ENCODE results near the gene CCDC28B.
"Not testable (repeated sequence)": the region's sequence is repeated elsewhere in the genome, so short reads cannot be mapped to it uniquely, and the experiment has no call there.

The CCDC28B gene

DNA sequence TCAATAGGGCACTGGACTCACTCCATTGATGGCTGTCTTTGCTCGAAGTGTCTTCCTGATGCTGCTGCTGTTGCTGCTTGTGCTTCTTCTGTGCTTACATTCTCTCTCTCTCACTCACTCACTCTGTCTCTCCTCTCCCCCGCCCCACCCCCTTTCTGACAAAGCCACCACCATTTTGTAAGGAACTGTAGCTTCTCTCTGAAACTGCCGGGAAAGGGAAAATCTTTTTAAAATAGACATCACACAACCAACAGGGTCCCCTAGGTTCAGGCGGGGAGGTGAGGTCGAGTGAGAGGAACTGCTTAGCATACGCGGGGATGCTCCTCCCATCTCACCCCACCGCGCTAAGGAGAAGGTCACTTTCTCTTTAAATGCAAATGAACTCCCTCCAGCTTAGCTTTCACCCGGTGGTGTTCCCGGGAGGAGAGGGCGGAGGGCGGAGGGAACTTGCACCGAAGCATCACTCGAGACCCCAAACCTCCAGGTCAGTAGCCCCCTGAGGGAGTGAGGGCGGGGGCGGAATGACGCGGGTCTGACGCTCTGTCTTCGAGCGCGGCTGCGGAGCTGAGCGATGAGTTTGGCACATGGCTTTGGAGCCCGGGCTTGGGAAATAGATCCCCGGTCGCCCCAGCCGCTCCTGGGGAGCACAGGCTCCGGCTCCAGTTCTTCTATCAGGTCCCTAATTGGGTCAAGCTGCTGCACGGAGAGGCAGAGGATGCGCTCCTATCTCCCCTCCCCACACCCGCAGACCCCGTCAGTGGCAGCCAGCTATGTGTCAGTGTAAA is at the start of gene CCDC28B:
Gene CCDC28B, plus strand, starts transcription at position 370 of the 785 bp plus-strand sequence. CDS start 1,341 bp downstream, outside the sequence.
- peak; percentile 34 for DNase-seq

DNA sequence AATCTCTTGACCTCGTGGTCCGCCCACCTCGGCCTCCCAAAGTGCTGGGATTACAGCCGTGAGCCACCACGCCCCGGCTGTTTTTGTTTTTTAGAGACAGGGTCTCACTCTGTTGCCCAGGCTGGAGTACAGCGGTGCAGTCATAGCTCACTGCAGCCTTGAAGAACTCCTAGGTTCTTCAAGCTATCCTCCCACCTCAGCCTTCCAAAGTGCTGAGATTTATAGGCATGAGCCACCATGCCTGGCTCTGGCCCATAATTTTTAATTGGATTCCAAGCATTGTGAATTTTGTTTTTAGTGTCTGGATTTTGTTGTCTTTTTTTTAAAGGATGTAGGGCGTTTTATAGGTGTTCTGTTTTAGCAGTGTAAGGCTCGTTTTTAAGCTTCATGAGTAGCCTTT is 49.5 kb upstream of the CCDC28B start:
- DNase-seq: no peak

DNA sequence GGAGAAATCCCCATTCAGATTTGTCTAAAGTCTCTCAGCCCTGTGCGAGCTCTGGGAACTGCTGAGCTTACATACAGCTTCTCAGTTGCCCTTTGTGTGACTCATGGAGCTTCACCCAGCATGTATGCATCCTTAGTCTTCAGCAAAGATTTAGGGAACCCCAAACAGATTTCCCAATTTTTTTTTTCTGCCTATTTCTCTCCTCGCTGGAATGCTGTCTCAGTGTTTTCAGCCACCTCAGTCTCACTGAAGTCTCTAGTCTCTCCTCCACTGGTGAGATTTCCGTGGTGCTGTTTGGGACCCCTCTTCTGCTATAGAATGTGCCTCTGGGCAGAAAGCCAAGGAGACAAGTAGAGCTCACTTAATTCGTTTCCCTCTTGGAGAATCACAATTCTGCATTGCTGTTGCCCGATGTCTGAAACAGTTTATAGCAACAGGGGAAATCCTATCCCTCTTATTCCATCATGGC is 49.0 kb upstream of the CCDC28B start:
- DNase-seq: no peak

DNA sequence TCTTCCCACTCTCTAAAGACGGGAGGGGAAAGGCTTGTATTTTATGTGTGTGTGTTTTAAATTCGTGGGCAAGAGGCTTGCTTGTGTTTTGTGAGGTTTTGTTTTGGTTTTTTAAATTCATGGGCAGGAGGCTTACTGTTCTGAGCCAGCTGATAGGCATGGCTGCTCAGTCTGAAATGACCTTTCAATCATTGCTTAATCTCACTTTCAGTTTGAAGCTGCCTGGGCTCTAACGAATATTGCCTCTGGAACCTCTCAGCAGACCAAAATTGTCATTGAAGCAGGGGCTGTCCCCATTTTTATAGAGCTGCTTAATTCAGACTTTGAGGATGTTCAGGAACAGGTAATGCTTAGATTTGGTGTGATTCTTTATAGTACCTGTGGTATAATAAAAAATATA is 41.2 kb upstream of the CCDC28B start:
- DNase-seq: no peak

DNA sequence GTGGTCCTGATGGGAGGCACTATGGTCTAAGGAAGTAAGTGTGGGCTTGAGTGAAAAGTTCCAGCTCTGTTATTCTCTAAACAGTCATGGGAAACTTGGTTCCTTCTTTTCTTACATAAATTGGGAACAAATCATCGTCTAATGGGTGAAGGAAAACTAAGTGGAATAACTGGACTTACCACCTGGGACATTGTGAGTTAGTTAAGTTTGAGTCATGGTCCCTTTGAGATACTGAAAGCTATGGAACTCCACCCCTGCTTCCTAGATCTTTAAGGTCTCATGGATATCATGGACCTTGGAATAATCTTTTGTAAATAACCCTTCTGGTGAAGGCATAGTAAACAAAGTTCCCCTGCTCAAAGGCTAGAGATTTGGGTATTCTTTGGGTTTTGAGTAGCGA is 37.0 kb upstream of the CCDC28B start:
- no peak for DNase-seq

DNA sequence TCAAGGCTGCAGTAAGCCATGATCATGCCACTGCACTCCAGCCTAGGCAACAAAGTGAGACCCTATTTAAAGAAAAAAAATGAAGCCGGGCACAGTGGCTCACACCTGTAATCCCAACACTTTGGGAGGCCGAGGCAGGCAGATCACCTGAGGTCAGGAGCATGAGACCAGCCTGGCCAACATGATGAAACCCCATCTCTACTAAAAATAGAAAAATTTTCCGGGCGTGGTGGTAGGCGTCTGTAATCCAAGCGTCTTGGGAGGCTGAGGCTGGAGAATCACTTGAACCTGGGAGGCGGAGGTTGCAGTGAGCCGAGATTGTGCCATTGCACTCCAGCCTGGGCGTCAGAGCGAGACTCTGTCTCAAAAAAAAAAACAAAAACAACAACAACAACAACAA is 34.8 kb upstream of the CCDC28B start:
- not testable (repeated sequence) for DNase-seq

DNA sequence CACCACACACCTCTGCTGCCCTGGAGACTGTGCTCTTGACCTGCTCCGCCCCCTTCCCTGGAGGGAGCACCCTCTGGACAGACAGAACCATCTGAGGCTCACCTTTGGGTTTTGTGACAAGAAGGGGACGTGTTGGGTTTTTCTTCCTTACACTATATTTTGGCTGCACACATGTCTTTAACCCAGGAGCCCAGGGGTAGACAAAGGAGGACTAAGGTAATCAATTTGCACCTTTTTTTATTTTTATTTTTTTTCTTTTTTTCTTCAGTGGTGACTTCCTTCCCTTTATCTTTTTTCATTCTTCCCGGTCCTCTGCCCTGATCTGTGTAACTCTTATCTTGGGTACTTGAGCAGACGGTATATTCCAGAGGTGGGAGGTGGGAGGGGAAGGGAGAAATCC is 29.4 kb upstream of the CCDC28B start:
- DNase-seq: no peak

DNA sequence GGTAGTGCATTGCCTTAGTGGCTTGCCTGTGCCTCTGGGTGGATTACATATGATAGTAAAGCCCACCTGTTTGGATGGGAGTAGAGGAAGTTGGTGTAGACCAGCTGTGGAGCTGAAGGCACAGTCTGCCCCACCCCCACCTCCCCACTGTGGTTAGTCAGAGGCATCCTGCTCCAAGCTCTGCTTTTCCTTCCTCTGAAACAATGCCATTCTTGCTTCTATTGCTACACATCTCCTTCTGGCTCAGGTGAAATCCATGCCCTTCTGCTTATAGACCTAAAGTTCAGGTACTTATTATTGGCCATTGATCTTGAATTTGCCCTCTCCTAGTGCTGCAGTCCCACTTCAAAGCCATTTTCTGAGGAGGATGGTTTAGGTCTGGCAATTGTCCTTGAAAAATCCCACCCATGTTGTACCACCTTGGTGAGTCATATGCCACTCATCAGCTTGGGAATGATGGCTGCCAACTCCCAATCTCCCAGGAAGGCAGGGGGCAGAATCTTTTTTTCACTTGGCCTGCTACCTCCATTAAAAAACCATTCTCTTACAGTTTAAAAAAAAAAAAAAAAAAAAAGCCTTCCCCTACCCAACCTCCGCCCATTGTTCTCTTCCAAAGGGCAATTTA is 27.7 kb upstream of the CCDC28B start:
- DNase-seq: no peak

DNA sequence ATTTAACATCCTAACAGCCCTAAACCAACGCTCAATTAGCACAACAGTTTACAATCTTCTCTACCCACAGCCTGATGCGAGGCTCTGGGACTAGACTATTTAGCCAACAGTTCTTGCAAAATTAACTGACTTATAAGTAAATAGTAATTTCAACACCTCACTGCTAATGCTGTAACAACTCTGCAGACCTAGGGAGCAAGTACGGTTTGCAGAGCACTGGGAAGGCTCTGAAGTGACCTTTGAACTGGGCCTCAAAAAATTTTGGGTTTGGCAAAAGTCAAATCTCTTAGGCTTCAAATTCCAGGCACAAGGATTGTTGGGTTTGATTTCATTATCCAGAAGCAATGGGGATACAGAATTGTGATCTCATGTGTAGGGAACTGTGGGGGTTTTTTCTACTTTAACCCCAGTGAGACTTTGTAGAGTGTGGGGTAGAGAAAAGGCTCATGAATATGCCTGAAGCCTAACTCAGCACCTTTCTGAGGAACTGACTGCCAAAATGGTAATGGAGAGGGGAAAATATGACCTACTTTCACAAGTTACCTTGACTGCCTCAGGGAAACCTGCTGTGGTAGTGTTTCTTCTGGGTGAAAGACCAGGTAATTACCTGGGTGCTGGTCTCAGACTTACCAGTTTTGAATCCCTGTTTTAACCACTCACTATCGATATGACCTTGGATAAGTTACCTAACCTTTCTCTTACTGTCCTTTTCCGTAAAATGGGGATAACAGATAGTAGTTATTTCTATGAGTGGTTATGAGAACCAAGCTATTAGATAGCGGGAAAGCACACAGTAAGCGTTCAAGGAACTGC is 21.8 kb upstream of the CCDC28B start:
- no peak for DNase-seq

DNA sequence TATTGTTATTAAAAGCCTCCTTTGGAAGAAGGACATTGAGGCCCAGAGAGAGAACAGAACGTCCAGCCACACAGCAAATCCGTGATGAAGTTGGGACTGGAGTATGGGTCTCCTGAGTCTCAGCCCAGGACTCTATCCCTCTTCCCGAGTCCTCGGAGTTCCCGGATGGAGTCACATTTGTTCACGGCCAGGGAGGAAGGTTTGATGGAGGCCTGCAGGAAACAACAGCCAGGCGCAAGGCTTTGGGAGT is 21.3 kb upstream of the CCDC28B start:
- DNase-seq: no peak

DNA sequence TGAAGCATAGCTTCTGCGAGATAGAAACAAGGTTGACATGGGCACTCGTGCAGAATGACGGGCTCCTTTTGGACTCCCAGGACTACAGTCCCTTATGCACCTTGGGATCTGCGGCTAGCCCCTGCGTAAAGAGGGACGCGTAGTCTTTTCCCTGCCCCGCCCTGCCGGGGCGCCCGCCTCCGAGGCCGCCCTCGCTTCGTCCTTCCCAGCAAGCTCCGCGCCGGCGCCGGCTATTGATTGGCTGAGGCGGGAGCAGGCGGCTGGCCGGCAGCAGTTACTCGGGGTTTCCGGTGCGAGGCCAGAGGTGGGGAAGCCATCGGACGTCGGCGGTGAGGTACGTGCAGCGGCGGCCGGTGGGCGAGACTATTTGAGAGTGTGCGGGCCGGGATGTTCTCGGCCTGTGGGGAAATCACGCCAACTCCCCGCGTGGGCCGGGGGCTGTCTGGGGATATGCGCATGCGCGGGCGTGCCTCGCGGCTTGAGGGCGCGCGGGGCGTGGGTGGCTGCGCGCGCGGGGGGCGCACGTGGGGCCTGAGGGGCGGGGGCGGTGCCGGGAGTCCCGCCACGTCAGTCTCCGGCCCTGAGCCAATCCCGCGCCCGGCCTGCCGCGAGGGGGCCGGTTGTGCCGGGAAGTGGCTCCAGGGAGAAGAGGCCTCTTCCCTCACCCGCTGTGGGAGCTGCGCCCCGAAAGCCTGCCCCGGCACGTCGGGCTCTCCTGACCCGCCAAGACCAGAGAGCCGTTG is 20.8 kb upstream of the CCDC28B start, which contains the start of gene TXLNA:
Gene TXLNA, plus strand, starts transcription at position 233 of the 743 bp plus-strand sequence. CDS start 671 bp downstream, outside the sequence.
- DNase-seq: peak; percentile 81

DNA sequence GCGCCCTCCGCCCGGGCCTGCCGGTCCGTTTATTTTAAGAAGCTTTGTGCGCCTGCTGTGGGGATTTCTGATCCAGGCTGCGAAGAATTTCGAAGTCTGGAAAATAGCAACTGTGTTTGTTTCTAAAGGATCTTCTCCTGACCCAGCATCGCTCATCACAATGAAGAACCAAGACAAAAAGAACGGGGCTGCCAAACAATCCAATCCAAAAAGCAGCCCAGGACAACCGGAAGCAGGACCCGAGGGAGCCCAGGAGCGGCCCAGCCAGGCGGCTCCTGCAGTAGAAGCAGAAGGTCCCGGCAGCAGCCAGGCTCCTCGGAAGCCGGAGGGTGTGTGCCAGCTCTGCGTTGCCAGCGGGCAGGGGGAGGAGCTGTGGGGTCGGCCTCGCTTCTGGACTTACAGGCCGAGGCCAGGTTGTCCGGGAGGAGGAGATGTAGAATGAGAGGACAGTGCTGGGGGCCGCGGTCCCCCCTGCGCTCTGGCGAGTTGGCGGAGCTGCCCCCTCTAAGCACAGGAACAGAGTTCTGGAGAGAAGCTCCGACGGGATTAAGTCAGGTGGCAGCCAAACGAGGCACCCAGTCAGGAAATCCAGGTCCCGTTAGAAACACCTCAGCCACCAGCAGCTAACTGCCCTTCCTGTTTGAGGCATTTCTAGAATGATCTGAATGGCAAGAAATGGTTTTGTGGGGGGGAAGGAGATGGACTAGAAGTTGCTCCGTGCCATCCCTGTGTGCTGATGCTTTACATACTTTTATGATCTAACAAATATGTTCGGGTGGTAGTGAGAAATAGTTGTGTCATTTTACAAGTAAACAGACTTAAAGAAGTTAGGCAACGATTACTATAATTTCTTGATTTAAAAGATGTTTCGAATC is 20.0 kb upstream of the CCDC28B start:
- DNase-seq: no peak

DNA sequence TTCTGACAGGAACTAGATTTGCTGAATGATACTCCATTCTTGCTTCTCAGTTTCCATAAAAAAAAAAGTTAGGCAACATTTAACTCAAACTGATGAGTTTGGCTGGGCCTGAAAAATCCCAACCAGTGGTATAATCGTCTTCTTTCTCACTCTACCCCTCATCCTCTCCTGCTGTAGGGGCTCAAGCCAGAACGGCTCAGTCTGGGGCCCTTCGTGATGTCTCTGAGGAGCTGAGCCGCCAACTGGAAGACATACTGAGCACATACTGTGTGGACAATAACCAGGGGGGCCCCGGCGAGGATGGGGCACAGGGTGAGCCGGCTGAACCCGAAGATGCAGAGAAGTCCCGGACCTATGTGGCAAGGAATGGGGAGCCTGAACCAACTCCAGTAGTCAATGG is 19.3 kb upstream of the CCDC28B start:
- DNase-seq: no peak

DNA sequence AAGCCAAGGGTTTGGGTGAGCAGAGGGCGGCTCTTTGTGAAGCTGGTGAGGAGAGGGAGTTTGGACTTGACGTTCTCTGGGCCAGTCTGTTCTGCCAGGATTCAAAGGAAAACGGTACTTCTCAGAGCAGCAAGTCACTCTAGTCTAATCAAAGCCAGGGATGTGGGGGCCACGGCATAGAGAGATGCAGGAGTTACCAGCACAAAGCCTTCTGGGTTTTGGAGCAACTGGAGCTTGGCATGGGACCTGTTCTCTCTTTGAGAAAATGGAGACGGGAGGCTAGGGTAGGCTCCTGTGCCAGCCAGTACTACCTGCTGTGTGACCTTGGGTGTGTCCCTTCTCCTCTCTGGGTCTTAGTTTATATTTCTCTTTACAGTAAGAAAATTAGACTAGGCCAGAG is 18.8 kb upstream of the CCDC28B start:
- DNase-seq: no peak

DNA sequence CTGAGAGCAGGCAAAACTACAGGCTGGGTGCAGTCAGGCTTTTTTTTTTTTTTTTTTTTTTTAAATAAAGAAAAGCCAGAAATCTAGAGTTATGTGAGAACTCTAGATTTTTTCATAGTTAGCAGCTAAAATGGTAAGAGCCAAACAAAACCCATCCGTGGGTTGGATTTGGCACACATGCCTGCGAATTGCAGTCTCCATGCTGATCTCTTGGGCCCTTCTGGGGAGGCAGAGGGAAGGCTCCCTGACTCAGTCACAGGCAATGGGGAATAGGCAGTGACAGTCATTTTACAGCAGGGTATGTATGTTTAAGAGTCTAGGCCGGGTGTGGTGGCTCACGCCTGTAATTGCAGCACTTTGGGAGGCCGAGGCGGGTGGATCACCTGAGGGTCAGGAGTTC is 18.3 kb upstream of the CCDC28B start:
- no peak for DNase-seq

DNA sequence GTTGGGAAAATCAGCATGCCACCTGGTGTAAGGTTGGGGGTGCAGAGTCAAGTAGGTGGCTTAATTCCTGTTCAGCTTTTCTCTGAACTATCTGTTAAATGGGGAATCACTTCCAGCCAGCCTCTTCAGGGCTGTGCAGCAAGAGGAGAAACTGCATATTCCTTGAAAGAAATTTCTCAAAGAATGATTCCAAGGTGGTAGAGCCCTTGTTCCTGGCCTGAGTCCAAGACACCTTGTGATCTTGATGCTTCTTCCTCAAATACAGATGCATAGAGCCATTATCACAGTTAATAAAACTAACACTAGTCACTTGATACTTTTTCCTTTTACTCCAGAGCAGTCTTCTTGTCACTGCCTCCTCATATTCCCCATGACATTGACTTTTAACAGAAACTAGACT is 15.7 kb upstream of the CCDC28B start:
- DNase-seq: no peak

DNA sequence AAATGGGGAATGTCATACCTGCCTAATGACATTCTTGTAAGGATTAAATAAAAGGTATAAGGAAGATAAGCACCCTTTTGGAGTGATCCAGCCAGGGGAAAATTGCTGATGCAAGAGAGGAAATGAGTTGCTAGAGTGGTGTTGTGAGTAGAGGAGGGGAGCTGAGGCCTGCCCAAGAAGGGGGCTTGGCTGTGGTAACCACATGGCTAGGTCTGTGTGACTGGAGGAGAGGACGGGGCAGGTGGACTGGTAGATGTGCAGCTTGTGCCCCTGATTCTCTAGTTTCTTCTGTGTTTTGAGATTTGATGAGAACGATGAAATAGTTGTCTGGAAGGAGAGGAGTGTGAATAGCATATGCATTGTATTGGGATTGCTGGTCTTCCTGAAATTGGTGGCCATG is 14.3 kb upstream of the CCDC28B start:
- DNase-seq: no peak

DNA sequence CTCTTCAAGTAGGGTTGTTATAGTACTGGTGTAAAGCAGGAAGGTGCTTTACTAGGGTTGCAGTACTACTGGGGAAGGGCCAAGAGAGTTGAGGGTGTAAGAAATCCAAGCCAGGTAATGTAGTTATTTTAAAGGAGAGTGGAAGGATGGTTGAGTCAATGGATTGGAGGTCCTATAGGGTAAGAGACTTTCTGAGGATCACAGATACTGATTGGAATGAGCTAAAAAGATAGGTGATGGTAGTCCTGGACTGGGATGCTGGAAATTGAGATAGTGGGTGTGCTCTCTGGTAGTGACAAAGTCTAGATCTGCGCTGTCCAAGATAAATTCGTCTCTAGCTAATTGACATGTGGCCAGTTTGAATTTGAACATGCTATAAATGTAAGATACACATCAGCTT is 13.9 kb upstream of the CCDC28B start:
- DNase-seq: no peak

DNA sequence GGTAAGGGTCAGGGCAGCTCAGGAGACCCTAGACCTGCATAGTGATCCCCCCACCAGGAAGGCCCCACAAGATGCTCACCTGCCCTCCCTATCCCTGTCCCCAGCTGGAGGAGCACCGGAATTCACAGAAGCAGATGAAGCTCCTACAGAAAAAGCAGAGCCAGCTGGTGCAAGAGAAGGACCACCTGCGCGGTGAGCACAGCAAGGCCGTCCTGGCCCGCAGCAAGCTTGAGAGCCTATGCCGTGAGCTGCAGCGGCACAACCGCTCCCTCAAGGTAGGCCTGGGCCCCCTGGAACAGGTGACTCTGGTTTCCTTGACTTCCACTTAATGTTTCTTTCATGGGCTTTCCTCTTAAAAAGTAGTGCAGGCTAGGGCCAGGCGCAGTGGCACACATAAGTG is 12.5 kb upstream of the CCDC28B start:
- no peak for DNase-seq

DNA sequence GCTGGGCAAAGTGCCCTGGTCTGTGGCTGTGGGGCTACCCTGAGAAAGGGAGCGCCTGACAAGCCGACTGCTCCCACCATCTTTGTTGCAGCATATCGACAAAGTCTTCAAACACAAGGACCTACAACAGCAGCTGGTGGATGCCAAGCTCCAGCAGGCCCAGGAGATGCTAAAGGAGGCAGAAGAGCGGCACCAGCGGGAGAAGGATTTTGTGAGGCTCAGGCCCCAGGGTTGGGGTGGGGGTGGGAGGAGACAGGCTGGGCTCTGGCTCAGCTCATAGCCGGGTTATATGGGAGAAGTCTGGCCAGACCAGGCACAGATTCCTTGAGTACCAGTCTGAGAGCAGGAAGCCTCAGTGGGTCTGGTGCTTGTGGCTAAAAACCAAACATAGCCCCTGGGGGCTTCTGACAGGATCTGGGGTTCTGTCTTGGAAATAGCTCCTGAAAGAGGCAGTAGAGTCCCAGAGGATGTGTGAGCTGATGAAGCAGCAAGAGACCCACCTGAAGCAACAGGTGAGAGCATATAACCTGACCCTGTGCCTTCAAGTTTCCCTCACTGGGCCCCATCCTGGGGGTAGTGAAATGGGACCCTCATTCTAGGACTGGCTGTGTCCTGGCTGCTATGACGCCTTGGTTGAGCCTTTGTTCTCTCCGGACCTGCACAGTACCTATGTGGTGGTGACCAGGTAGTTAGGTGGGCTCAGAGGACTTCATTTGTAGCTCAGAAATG is 8.0 kb upstream of the CCDC28B start:
- no peak for DNase-seq

DNA sequence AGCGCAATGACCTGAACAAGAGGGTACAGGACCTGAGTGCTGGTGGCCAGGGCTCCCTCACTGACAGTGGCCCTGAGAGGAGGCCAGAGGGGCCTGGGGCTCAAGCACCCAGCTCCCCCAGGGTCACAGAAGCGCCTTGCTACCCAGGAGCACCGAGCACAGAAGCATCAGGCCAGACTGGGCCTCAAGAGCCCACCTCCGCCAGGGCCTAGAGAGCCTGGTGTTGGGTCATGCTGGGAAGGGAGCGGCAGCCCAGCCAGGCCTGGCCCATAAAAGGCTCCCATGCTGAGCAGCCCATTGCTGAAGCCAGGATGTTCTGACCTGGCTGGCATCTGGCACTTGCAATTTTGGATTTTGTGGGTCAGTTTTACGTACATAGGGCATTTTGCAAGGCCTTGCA is 5.4 kb upstream of the CCDC28B start:
- no peak for DNase-seq
